Measurements from ENCODE around the gene TMEM108.
A peak's percentile ranks its signal among the peaks of the same experiment; 100 is the strongest.

Gene TMEM108

DNA sequence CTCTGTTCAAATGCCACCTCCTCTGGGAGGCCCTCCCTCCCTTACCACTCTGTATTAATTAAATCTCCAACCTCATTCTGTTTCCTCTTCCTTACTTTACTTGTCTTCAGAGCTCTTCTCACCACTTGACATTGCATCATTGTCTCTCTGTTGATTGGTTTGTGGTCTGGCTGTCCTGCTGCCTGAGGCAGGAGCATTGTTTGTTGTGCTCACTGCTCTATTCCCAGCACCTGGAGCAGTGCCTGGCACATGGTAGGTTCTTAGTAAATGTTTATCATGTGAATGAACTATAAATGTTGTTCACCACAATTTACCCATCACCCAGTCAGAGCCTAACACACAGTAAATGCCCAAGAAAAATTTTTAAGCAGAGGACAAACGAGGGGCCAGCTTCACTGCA lies 355.0 kb downstream of the TMEM108 start:
- DNase-seq, result no peak

DNA sequence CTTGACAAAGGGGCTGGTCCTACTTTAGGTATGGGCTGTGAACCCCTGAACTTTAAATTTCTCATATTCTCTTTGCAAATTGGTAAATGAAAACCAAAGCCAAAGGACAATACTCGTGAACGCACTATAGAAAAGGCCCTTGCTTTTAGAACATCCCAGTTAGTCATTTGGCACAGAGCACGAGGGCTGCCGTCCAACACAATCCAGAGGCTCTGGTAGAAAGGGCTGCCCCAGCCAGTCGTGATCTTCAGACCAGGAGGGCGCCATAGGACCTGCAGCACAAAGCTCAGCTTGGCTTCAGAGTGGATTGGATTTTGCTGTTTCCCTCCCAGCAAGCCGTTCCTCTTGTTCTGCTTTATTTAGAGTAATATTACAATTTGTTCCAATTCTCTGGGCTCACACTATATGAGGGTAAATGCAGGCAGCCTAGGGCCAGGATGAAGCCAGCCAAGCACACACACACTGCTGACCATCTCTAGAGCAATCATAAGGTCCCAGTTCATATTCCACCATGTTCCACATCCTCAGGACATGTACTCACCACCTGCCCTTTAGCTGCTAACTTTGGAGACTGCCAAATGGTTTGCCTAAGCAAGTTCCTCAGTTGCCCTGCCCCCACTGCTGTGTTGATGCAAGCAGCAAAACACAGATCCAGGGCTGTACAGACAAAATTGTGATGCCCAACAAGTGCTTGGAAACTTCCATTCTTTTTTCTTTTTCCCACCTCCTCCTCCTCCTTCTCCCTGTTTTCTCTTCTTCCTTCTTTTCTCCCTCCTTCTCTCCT lies 355.7 kb downstream of the TMEM108 start:
- no peak for DNase-seq

- DNase-seq, result no peak
Measured at GRCh38 chr3:133394561-133395311, 356.5 kb downstream of the TMEM108 start.

- DNase-seq, result no peak
Measured at GRCh38 chr3:133396906-133397305, 358.7 kb downstream of the TMEM108 start.

GRCh38 chr3:133400006-133400515 lies 361.9 kb downstream of the TMEM108 start, which contains the start of gene BFSP2:
TSS of gene BFSP2 (plus strand) at chr3:133400056. CDS start at chr3:133400084, 28 bp downstream.
- DNase-seq, result no peak

- DNase-seq, result no peak
Measured at GRCh38 chr3:133401374-133402135, 363.4 kb downstream of the TMEM108 start.

DNA sequence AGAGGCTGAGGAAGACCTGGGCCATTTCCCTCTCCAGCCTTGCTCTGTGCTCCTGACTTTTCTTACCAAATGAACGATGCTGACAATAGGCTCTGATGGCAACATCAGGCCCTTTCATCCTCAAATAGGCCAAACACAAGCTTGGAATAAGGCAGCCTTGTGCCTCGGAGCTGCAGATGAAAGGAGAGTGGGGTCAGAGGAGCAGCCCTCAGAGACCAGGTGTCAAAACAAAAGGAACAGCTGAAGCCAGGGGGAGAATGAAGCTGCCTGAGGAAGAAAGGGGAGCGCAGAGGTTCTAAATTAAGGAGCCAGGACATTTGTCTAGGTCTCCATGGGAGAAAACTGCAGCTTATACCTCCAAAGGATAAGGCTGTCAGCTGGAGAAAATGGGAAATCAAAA lies 366.7 kb downstream of the TMEM108 start:
- no peak for DNase-seq

- no peak for DNase-seq
Measured at GRCh38 chr3:133408366-133408765, 370.2 kb downstream of the TMEM108 start.

DNA sequence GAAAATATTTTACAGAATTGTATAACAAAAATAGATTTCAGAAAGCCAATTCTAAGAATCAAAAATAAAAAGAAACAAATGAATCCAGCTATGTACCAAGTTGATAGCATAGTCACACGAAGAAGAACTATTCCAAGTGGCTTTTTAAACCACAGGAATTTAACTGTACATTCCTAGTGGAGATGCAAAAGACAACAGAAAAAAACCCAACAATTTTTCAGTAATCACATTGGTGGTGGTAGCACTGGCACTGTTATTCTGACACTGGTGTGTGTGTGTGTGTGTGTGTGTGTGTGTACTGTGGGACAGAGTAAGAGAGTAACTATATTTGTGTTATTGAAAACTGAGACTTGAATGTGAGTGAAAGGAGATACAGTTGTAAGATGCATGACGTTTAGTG lies 370.8 kb downstream of the TMEM108 start:
- no peak for DNase-seq

GRCh38 chr3:133410191-133410892 lies 372.2 kb downstream of the TMEM108 start:
- DNase-seq, result no peak

- DNase-seq, result no peak
Measured at GRCh38 chr3:133412183-133413132, 374.3 kb downstream of the TMEM108 start.

GRCh38 chr3:133413161-133414020 lies 375.2 kb downstream of the TMEM108 start:
- DNase-seq, result peak; percentile 16 to 18

DNA sequence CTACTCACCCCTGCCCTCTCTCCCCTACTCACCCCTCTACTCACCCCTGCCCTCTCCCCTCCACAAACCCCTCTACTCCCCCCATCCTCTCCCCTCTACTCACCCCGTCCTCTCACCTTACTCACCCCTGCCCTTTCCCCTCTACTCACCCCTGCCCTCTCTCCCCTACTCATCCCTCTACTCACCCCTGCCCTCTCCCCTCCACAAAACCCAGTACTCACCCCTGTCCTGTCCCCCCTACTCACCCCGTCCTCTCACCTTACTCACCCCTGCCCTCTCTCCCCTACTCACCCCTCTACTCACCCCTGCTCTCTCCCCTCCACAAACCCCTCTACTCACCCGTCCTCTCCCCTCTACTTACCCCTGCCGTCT lies 375.8 kb downstream of the TMEM108 start:
- no peak for DNase-seq

GRCh38 chr3:133418361-133418760 lies 380.2 kb downstream of the TMEM108 start:
- DNase-seq, result no peak

GRCh38 chr3:133419151-133419909 lies 381.1 kb downstream of the TMEM108 start:
- DNase-seq, result no peak

- no peak for DNase-seq
Measured at GRCh38 chr3:133424937-133425869, 387.0 kb downstream of the TMEM108 start.

- no peak for DNase-seq
Measured at GRCh38 chr3:133425898-133426297, 387.7 kb downstream of the TMEM108 start.

DNA sequence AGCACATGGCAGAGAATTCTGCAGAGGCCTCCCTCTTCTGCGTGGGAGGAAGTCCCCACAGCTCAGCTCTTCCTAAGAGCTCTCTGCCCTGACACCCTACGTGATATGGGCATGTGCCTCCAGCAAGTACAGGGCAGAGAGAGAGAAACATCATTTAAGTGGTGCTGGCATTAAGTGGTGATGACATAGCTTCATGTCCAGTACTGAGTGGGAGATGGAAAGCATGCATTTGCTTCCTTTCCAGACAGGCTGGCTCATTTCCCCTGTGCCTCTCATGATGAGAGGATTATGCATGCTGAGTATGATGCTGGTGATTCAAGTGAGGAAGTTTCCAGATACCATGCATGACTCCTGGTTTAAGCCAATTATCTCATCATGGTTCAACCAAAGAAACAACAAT lies 388.5 kb downstream of the TMEM108 start:
- DNase-seq, result peak; percentile 77 to 96
